CD4-positive, alpha-beta T cell treated with Interleukin-6 at 100 ng/mL for 8 hours (primary cell): ENCODE measurements around the gene DDIT3.

ENCODE experiments used
- DNase-seq: peaks from one replicate; pipeline ENCODE4 v3.0.0-alpha.2; 2020; ENCODE audit warnings: mixed read lengths, low spot score

The DDIT3 gene

DNA sequence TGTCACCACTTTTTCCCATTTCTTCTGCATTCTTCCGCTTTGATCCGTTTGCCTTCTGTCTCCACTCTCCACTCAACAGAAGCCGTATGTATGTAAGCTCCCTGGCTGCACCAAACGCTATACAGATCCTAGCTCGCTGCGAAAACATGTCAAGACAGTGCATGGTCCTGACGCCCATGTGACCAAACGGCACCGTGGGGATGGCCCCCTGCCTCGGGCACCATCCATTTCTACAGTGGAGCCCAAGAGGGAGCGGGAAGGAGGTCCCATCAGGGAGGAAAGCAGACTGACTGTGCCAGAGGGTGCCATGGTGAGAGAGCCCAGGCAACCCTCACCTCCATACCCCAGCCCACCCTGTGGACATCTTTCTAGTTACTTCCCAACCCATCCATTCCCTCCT is 52.4 kb downstream of the DDIT3 start:
- DNase-seq: no peak

- no peak for DNase-seq
Observed at GRCh38 chr12:57467212-57467874, 53.0 kb downstream of the DDIT3 start.
